BE2C (cell line): ENCODE results near the gene EEPD1.

Source experiments
- DNase-seq: peaks from one replicate; pipeline ENCODE4 v3.0.0-alpha.2; 2020
- H3K27me3 ChIP-seq: fragments of 250-450 bp; sonication (Bioruptor Pico); 2 replicates; pipeline ENCODE4 v1.5.1; 2020; ENCODE audit warnings: mild to moderate bottlenecking
- H3K36me3 ChIP-seq: fragments of 250-450 bp; sonication (Bioruptor Pico); 2 replicates; pipeline ENCODE4 v1.5.1; 2020; ENCODE audit warnings: mild to moderate bottlenecking
- H3K4me1 ChIP-seq: fragments of 250-450 bp; sonication (Bioruptor Pico); 2 replicates; pipeline ENCODE4 v1.5.1; 2020
- H3K4me3 ChIP-seq: 2 replicates; pipeline ENCODE4 v1.5.1; 2011; ENCODE audit warnings: low read depth, low read length
- H3K9me3 ChIP-seq: fragments of 250-450 bp; sonication (Bioruptor Pico); 2 replicates; pipeline ENCODE4 v1.5.1; 2020
- TF ChIP-seq, protein P1 (sequence below): IDR thresholded peaks from 2 replicates; pipeline ENCODE4 v1.5.1; 2012; ENCODE audit warnings: mild to moderate bottlenecking, low read depth, low read length

EEPD1 gene

DNA sequence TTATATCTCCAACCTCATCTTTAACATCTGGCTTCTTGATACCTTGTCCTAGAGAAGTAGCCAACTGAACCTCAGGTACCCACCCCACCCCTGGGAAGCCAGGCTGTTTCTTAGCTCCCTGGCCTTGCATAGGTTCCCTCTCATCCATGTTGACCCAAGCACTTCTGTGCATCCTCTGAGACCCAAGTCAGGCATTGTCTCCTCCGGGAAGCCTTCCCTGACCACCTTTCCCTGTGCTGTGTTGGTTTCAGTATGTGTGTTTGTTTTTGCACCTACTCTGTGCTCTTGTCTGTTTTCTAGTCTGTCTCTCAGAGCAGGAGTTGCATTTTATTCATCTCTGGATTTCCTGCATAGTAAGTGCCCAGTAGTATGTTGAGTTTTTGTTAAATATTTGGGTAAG is 143.2 kb downstream of the EEPD1 start:
- no peak for DNase-seq
- H3K36me3 ChIP-seq = no peaks in the 10 kb centered on the region
- TF ChIP-seq, protein P1, sequence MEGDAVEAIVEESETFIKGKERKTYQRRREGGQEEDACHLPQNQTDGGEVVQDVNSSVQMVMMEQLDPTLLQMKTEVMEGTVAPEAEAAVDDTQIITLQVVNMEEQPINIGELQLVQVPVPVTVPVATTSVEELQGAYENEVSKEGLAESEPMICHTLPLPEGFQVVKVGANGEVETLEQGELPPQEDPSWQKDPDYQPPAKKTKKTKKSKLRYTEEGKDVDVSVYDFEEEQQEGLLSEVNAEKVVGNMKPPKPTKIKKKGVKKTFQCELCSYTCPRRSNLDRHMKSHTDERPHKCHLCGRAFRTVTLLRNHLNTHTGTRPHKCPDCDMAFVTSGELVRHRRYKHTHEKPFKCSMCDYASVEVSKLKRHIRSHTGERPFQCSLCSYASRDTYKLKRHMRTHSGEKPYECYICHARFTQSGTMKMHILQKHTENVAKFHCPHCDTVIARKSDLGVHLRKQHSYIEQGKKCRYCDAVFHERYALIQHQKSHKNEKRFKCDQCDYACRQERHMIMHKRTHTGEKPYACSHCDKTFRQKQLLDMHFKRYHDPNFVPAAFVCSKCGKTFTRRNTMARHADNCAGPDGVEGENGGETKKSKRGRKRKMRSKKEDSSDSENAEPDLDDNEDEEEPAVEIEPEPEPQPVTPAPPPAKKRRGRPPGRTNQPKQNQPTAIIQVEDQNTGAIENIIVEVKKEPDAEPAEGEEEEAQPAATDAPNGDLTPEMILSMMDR = no peak

DNA sequence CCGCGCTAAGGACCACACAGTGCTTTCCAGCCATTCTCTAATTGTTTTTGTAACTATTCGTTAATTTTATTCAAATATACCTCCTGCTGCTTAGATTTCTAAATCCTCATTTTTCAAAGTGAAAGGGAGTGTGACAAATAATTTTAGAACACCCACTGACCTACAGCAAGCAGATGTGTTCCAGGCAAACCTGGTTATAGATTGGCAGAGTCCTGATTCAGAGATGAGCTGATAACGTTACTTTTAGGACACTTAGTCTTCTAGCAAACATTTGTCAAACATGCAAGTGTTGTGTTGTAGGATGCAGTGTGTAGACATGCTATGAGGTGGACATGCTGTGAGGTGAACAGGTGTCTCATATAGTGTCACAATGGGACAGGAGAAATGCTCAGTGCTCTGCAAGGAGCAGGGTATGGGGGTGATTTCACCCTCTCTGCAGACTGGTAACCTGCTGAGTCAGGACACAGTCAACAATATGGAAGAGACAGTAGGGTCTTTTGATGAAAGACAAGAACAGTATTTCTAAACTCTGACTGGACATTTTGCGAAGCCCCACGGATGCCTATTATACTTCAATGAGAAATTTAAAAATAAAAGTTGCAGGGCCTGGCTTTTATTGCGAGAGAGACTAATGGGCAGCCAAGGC is 144.4 kb downstream of the EEPD1 start:
- peaks cover 14% of the 10 kb centered on the region for H3K4me1 ChIP-seq
- no peaks in the 10 kb centered on the region for H3K36me3 ChIP-seq
- DNase-seq = no peak
- no peaks in the 10 kb centered on the region for H3K27me3 ChIP-seq
- H3K9me3 ChIP-seq = no peaks in the 10 kb centered on the region
- TF ChIP-seq, protein P1 = no peak
- H3K4me3 ChIP-seq = no peak overlapping the region

More for the DNA sequence above, 143.2 kb downstream of the EEPD1 start:
- Histone ChIP-seq H3K27me3 (no peaks in the 10 kb centered on the region), H3K4me1 (peaks cover 13% of the 10 kb centered on the region), H3K4me3 (no peak overlapping the region), H3K9me3 (no peaks in the 10 kb centered on the region)

DNA sequence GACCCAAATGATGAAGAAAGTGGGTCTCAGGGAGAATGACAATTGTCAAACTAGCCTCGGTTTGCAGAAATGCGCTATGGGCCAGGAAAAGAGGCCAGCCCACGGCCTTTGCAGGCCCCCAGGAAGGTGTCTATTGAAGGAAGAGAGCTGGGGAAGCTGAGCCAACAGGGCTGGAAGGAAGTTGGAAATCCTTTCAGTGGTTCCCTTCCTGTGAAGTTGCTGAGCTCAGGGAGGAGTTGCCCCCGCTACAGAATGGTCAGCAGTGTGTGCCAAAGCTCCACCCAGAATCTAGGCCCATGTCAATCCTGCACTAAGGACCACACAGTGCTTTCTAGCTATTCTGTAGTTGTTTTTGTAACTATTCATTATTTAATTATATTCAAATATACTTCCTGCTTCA is 145.1 kb downstream of the EEPD1 start:
- Histone ChIP-seq H3K4me1 (peaks cover 20% of the 10 kb centered on the region), H3K4me3 (no peak overlapping the region), H3K27me3 (no peaks in the 10 kb centered on the region), H3K9me3 (no peaks in the 10 kb centered on the region), H3K36me3 (no peaks in the 10 kb centered on the region)
- TF ChIP-seq, protein P1 = no peak
- no peak for DNase-seq

DNA sequence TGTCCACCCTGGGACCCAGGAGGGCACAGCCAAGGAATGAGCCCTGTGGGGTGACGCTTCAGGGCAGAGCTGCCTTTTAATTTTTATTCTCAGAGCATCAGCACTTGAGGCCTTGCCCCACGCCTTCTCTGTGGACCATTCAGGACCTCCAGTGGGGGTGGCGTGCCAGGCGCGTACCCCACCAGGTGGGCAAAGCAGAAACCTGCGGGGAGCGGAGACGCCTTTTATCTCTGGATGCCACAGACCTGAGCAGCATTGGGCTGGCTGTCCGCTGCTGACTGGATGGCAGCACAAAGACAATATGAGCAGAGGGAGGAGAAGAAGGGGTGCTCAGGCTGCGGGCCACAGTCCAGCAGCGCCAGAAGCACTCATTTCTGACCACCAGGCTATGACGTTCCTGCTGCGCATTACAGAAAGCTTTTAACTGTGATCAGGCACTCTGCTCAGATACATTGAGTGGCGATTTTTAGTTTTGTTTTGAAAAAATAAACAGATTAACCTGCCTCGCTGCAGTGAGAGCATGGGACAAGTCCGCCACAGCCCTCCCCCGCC is 146.2 kb downstream of the EEPD1 start:
- H3K27me3 ChIP-seq = no peaks in the 10 kb centered on the region
- no peak overlapping the region for H3K4me3 ChIP-seq
- H3K9me3 ChIP-seq = no peaks in the 10 kb centered on the region
- DNase-seq = no peak
- TF ChIP-seq, protein P1 = no peak
- H3K4me1 ChIP-seq = peaks cover 29% of the 10 kb centered on the region
- no peaks in the 10 kb centered on the region for H3K36me3 ChIP-seq

DNA sequence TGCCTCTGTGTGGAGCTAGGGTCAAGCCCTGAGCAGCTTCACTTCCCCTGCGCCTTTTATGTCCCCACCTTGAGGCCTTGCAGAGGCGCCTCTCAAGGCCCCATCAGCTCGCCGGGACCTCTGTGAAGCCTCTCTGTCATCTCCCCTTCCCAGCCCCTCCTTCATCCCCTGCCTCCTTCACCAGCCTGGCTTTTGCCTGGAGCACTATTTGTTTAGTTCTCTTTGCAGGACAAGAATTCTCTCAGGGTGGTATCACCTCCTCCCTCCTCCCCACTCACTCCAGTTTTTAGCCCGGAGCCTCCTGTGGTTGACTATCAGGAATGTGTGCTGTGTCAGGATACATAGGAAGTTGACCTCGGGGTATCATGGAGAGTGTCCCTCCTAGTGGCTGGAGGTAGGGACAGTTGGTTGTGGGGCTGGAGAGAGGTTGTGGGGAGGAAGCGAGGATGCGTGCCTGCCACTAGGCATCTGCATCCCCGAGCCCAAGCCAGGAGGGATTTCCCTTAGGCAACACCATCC is 146.8 kb downstream of the EEPD1 start:
- Histone ChIP-seq H3K27me3 (no peaks in the 10 kb centered on the region), H3K9me3 (no peaks in the 10 kb centered on the region), H3K36me3 (no peaks in the 10 kb centered on the region), H3K4me3 (no peak overlapping the region), H3K4me1 (peaks cover 31% of the 10 kb centered on the region)
- no peak for DNase-seq
- TF ChIP-seq, protein P1 = no peak

DNA sequence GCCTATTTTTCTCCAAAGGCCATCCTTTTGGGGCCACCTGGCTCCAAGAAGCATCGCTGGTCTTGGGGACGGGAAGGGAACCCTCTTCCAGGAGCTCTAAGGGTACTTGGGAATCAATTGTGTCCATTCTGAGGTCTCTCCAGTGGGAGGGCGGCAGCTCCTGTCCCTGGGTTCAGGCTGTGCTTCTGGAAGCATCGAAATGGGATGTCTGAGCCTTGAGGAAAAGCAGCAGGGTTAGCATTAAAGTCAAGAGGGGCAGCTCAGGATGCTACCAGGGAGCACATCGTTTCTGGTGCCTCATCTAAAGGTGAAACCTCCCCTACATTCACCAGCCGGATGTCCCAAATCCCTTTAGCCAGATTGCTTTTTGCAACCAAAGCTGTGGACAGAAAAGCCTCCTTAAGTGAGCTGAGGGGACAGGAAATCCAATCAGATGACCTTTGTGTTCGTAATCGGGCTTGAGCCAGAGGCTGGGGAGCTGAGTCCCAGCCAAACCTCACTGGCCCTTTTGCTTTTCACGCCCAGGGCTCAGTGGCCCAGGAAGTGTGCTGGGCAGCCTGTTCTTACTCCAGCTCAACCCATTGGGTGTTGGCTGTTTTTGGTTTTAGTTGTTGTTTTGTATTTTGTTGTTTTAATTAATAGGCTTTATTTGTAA is 147.8 kb downstream of the EEPD1 start:
- DNase-seq = no peak
- no peaks in the 10 kb centered on the region for H3K9me3 ChIP-seq
- no peak overlapping the region for H3K4me3 ChIP-seq
- no peaks in the 10 kb centered on the region for H3K27me3 ChIP-seq
- H3K36me3 ChIP-seq = no peaks in the 10 kb centered on the region
- peaks cover 31% of the 10 kb centered on the region for H3K4me1 ChIP-seq
- TF ChIP-seq, protein P1 = no peak
